Activated T-cell treated with anti-CD3 and anti-CD28 coated beads for 24 hours (primary cell): ENCODE measurements around the gene CALML6.
A peak's percentile ranks its signal among the peaks of the same experiment; 100 is the strongest.

Source experiments
- DNase-seq: peaks from one replicate; pipeline ENCODE4 v3.0.0-alpha.2; 2020; ENCODE audit warnings: low read depth

The CALML6 gene

DNA sequence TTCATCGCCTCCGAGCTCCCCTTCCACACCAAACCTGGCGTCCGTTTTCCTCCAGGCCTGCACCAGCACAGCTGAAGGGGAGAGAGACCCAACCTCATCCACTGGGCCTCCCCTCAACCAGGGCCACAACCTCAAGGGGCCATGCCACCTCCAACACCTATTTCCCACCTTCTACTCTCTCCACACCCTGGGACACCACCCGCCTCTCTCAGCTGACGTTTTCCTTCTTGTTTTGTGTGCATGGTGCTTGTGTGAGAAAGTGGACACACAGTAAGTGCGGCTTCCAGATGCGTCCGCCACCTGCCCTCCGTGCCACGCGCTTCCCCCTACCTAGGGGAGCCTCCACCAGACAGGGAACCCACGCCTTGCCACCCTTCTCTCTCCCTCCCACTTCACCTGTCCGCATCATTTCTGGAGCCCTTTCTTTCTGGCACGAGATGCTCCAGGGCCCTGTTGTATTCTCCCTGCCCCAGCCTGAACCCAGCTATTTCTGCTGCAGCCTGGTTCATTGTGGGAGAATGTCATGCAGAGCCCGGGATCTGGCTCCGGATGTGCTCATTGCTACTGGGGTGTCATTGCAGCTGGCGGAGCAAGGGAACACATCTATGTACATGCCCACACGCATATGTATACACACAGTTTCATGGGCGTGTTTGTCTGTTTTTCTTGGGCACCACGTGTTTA lies 22.8 kb upstream of the CALML6 start:
- DNase-seq, result no peak

DNA sequence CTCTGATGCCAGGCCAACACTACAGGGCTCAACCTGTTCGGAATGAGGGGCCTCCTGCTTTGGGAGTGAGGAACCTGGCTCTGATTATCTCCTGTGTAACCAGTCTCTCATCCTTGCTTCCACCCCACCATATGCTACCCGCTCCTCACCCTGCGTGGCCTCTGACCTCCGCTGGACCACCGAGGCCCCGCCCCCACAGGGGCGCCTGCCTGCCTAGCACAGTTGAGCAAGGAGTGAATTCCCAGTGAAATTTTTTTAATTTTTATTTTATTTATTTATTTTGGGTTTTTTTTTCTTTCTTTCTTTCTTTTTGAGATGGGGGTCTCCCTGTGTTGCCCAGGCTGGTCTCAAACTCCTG lies 22.3 kb upstream of the CALML6 start:
- no peak for DNase-seq

DNA sequence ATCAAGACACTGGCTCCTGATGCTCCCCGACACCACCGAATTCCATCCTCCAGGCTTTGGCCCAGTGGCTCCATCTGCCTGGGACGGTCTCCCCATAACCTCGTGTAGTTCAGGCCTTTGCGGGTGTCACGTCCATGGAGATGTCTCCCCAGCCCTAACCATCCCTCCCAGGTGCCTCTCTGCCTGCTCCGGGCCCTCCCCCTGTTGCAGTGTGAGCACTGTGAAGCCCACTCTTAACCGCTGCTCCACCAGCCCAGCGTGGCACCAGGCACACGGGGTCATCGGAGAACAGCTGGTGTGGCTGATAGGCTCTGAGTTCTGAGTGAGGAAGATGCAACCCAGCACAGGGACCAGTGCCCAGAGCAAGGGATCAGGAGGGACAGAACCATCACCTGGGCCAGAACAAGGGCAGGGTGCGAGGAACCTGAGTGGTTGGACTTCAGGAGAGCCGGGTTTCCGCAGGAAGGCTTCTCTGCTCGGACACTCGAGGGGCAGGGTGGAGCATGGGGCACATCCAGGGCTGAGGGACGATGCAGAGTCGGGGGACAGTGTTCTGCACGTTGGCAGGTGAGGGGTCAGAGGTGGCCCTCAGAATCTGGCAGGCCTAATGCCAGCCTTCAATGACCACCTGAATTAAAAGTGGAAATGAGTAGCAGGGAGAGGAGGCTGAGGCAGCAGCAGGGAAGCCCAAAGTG lies 21.6 kb upstream of the CALML6 start:
- no peak for DNase-seq

DNA sequence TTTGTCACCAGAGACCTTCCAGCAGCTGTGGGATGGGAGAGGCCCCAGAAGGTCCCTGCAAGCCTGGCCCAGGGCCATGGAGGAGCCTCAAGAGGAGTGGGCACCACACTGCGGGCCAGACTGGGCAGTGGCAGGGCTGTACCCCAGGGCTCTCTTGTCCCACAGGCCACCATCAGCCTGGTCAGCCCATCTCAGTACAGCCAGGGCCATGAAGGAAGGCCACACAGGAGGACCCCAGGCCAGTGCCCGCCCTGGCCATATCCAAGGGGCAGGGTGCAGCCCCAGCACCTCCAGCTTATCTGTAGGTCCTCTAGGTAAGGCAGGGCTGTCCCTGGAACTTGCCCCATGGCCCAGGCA lies 21.1 kb upstream of the CALML6 start:
- DNase-seq, result no peak

DNA sequence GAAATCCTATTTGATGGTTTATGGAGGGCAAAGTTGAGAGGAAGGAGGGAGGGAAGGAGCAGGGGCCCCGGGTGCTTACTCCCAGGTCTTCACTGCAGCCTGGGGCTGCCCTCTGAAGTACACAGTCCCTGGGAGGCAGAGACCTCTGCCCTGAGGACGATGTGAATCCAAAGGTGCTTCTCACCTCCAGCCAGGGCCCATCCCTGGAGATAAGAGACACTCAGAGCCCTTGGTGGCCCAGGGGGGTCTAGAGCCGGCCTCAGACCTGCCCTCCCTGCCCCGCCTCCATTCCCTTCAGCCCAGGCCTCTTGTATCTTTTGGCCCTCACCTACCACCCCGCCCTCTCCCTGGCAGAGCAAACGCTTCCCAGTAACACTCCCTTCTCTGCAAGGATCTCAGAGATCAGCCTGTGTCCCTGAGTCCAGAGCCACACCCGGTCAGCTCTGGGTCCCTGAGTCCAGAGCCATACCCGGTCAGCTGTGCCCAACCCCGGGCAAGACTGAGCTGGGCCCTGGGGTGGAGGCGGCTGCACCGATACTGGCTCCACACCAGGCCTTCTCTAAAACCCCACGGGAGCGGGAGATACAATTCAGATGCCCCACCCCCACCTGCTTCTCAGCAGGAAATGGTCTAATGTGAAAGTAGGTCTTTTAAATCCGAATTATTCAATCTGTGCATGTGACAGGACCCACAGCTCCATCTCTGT lies 20.6 kb upstream of the CALML6 start:
- DNase-seq, result no peak

DNA sequence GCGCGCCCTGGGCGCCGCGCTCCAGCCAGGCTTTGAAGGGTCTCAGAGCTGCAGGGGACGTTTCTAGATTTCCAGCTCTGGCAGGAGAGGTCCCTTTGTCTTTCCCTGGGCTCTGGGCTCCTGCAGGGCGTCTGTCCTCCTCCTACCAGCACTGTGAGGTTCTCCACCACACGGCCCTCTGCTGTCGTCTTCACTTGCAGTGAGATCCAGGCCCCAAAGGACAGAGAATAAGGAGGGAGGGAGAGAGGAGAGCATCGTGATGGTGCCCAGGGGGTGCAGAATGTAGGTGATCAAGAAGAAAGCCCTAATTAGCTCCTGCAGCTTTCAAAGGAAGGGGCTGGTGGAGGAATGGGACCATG lies 20.0 kb upstream of the CALML6 start:
- DNase-seq, result no peak

DNA sequence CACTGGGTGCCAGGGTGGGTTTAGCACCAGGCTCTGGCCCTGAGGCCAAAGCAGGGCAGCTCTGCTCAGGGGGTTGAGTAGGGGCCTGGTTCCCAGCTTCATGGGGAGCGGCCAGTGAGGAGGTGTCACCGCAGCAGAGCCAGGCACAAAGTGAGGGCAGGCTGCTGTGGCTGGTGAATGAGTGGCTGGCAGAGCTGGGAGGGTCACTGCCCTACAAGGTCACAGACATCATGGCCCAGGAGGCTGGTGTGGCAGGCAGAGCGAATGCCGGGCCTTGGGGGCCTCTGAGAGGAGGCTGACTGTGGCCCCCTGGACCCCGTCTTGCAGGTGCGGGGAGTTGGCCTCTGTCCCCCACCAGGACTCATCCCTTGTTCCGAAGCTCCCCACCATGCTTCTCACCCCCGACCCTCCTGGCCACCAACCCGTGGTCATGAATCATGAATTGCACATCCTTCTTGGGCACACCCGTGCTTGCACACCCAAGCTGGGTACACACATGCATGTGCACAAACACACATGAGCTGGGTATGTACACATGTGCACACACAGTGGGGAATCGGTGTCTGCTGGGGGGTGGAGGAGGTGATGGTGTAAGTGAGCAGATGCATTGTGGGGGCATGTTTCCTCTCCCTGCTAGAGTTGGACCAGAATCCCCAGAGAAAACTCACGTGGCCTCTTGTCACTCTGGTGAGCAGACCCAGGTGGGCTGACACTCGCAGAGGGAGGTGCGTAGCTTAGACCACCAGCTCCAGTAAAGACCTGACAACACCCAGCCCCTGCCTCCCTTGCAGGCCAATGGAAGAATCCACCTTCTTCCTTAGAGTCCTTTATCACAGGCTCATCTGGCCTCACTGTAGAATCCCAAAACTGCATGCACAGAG lies 19.4 kb upstream of the CALML6 start:
- no peak for DNase-seq

DNA sequence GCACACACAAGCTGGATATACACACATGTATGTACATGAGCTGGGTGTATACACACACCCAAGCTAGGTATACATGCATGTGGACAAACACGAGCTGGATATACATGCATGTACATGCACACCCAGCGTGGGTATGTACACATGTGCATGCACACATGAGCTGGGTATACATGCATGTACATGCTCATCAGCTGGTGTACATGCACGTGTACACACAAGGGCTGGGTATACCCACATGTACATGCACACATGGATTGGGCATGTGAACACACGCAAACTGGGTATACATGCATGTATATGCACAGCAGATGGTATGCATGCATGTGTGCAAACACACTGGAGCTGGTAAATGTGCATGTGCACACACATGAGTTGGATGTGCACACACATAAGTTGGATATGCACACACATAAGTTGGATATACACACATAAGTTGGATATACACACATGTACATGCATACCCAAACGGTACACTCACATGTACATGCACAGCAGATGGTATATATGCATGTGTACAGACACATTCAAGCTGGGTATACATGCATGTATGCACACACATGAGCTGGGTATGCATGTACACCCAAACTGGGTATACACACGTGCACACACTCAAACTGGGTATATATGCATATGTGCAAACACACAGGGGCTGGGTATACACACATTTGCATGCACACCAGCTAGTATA lies 16.7 kb upstream of the CALML6 start:
- no peak for DNase-seq

DNA sequence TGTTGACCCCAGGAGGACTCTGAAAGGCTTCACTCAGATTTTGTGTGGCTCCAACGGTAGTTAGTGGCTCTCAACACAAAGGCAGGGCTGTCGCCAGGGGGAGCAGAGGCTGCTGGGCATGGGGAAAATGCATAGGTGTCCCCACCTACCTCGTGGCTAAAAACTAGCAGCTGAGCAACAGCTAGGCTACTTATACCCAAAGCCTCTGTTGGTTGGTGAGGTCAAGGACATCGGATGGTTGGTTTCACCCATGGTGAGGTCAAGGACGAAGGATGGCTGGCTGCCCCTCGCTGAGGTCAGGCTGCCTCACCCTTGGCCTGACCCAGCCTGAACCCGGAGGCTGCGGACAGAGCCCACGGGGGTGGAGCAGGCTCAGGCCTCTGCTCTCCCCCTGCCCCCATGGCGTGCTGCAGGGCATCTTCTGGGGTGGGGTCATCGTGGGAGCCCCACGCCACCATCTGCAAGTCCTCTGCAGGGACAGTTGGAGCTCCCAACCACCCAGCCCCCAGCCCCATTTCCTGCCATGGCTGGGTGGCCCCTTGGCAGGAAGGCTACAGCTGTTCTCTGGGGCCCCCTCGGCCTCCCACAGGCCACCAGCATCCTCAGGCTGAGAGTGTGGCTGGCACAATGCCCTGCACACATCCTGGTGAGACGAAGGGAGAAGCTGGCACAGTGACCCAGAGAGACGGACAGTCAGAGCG lies 15.6 kb upstream of the CALML6 start:
- no peak for DNase-seq

DNA sequence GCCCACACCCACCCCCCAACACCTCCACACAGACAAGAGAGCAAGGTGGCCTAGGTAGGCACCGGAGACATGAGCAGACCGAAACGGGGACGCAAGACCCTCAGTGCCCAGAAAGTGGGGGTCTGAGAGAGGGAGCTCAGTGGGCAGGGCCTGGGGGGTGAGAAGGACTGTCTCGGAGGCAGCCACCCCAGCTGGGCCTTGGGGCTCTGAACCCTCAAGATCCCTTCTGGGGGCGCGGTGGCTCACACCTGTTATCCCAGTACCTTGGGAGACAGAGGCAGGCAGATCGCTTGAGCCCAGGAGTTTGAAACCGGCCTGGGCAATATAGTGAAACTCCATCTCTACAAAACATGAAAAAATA lies 15.1 kb upstream of the CALML6 start:
- DNase-seq, result no peak

DNA sequence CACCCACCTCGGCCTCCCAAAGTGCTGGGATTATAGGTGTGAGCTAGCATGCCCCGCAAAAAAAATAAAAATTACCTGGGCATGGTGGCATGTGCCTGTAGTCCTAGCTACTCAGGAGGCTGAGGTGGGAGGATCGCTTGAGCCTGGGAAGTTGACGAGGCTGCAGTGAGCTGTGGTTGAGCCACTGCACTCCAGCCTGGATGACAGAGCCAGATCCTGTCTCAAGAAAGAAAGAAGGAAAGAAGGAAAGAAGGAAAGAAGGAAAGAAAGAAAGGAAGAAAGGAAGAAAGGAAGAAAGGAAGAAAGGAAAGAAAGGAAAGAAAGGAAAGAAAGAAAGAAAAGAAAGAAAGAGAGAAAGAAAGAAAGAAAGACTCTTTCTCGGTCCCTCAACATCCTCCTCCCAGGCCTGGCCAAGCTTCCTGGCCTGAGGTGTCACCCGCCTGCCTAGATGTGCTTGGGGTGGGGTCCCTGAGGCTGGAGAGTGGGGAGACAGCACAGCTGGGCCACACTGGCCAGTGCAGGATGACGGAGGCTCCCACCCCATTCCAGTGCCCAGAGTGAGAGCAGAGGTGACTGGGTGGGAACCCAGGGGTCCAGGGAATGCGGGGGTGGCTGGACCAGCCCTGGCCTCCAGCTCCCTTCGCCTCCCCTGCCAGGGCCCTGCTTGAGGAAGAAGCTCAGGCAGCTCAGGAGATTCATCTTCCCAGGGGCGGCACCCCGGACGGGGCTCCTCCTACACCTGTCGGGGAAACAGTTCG lies 14.0 kb upstream of the CALML6 start:
- no peak for DNase-seq

DNA sequence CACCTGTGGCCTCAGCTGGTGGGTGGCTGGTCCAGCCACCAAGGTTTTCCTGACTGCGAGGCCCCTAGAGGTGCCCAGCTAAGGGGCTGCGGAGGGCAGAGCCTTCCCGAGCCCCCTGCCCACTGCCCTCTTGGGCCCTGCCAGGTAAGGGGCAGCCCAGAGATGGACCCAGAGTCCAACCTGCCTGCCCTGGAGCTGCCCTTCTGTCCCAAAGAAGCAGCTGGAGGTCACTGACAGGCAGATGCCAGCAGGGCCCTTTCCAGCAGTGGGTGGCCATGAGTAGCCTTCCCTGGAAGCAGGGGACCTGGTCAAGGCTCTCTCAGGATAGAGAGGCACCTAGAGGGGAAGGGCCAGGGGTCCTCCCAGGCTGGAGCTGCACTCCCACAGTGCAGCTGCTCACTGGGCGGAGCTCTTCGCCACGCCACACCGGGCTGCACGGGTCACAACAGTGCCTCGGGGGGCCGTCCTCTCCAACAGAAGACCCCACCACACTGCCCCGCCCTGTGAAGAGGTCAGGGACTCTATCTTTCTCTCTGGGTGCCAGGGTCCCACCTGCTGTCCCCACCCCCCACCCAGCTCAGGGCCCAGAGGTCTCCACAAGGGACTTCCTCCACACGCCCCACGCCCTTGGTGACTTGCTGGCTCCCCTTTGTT lies 13.3 kb upstream of the CALML6 start:
- DNase-seq, result no peak

DNA sequence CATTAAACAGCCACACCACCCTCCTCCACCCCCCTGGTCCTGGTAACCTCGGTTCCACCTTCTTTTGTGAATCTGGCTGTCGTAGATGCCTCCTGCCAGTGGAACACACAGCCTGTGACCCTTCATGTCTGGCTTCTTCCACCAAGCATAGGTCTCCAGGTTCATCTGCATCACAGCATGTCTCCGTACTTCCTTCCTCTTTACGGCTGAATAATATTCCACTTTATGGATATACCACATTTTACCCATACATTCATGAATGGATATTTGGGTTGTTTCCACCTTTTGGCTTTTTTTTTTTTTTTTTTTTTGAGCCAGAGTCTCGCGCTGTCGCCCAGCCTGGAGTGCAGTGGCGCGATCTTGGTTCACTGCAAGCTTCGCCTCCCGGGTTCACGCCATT lies 11.8 kb upstream of the CALML6 start:
- no peak for DNase-seq

DNA sequence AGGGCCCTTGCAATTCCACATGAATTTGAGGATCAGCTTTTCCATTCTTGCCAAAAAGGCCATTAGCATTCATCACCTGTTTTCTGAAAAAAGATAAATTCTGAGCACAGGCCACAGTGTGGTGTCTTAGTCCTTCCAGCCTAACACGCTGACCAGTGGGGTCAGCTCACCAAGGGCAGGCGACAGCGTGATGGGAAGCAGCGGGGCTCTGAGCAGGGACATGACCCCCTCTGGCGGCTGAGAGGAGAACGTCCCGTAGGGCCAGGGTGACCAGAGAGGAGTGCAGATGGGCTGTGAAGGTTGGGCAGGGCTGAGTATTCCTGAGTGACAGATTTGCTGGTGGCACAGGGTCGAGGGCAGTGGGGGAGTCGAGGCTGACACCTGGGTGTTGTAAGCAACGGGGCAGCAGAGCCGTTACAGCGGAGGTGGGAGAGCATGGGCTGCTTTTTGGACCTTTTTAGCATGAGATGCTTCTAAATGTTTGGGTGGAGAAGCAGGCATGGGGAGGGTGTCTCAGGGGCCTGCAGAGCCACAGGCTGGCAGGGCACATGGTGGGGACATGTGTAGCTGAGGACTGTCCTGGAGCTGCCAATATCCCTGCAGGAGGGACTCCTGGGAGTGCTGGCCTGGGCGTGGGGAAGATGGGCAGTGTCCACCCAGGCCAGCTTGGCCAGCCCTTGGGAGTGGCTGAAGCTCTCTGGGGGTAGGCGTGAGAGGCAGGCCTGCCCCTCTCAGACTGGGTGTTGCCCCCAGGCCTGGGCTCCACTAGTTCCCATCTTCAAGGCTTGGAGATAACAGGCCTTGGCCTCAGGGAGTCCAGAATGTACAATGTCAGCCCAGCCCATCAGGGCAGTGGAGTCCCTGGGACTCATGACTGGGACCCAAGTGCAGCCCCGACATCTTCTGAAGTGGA lies 8.6 kb upstream of the CALML6 start:
- peak; percentile 52 for DNase-seq

DNA sequence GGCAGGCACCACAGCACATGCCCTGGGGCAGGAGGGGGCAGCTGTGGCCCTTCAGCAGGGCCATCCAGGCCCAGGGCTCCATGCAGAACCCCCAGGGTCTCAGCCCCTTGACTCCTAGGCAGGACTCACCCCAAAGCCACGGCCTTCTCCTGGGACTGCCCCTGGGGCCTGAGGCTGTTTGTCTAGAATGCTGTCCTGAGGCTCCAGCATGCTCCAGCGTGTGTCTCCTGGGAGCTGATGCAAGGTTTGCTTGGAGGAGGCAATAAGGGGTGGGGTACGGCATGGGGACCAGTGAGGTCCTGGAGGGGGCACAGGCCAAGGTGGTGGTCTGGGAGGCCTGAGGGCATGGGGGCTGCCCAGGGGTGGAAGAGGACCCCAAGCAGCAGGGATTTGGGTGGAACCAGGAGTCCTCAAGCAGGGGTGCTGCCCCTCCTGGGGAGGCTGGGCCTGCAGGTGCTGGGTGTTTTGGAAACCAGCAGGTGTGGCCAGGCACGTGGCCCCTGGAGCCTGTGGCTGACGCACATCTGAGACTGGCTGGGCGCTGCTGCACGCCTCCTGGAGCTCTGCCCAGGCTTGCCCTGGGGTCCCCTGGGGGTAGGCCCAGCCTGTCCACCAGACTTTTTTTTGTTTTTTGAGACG lies 7.8 kb upstream of the CALML6 start:
- DNase-seq, result no peak

DNA sequence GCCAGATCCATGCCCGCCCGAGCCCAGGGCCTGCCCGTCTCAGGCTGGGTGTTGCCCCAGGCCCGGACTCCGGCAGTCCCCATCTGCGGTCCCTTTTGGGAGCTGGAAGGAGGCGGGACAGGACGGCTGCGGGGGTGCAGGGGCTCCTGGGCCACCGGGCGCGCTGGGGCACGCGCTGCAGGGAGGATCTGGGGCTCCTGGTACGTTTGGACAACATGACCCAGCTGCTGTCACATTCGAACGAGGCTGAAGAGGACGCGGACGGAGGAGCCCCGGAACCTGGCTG lies 6.6 kb upstream of the CALML6 start:
- DNase-seq, result no peak

DNA sequence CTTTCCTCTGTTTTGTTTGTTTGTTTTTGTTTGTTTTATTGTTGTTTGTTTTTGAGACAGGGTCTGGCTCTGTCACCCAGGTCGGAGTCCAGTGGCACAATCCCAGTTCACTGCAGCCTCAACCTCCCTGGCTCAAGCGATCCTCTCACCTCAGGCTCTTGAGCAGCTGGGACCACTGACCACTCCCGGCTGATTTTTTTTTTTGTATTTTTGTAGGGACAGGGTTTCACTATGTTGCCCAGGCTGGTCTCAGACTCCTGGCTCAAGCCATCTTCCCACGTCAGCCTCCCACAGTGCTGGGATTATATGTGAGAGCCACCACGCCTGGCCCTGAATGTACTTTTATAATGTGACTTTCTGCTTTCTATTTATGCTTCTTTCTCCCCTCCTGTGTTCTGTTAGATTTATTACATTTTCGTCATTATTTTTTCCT lies 5.0 kb upstream of the CALML6 start:
- no peak for DNase-seq

DNA sequence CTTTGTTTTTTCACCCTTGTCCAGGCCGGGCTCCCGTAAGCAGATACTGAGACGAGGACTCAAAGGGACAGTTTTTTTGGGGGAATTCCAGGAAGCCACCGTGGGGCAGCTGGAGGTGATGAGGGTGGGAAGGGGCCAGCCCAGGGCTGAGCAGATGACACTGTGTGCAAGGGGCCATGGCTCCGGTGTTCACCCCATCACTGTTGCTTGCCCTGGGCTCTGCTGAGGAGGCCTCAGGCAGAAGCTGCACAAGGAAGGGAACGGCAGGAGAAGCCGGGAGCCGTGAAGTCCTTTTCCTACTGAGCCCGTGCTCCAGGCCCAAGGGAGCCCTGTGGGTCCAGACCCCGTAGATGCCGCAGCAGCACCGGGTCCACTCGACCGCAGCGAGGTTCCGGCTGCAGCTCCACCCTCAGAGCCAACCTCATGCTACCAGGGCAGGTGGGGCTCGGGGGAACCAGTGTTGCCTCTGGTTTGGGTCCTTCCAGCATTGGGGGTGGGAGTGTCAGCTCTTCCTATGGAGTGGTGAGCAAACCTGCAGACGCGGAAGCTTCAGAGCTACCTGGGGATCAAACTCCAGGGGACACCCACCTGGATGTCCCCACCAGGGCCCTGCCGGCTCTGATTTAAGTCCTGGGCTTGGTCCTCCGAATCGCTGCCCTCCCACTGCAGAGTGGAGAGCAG lies 4.3 kb upstream of the CALML6 start:
- no peak for DNase-seq
